ENCODE data around the gene NLGN1.

The NLGN1 gene

GRCh38 chr3:173913974-173914421, 516.5 kb downstream of the NLGN1 start:
- H3K27ac ChIP-seq = no peak overlapping the region
- no peak for TF ChIP-seq ZFX (IDR thresholded peaks at IDR 0.05; ENCODE audit: borderline replicate concordance)
- TF ChIP-seq CTCF (IDR thresholded peaks at IDR 0.05) = no peak

GRCh38 chr3:173916799-173917198, 519.3 kb downstream of the NLGN1 start:
- no peak for TF ChIP-seq ZFX (IDR thresholded peaks at IDR 0.05; ENCODE audit: borderline replicate concordance)
- no peak for TF ChIP-seq CTCF (IDR thresholded peaks at IDR 0.05)
- no peak overlapping the region for H3K27ac ChIP-seq

GRCh38 chr3:173920386-173920785, 522.8 kb downstream of the NLGN1 start:
- no peak overlapping the region for H3K27ac ChIP-seq
- TF ChIP-seq CTCF (IDR thresholded peaks at IDR 0.05) (no peak), ZFX (IDR thresholded peaks at IDR 0.05; ENCODE audit: borderline replicate concordance) (no peak)

- H3K27ac ChIP-seq = no peak overlapping the region
- TF ChIP-seq CTCF (IDR thresholded peaks at IDR 0.05) = no peak
- no peak for TF ChIP-seq ZFX (IDR thresholded peaks at IDR 0.05; ENCODE audit: borderline replicate concordance)
Measured at GRCh38 chr3:173921732-173922131, 524.2 kb downstream of the NLGN1 start.

GRCh38 chr3:173923204-173923603, 525.7 kb downstream of the NLGN1 start:
- TF ChIP-seq CTCF (IDR thresholded peaks at IDR 0.05) (no peak), ZFX (IDR thresholded peaks at IDR 0.05; ENCODE audit: borderline replicate concordance) (no peak)
- H3K27ac ChIP-seq = no peak overlapping the region

GRCh38 chr3:173930251-173930650, 532.7 kb downstream of the NLGN1 start:
- H3K27ac ChIP-seq = no peak overlapping the region
- no peak for TF ChIP-seq CTCF (IDR thresholded peaks at IDR 0.05)
- TF ChIP-seq ZFX (IDR thresholded peaks at IDR 0.05; ENCODE audit: borderline replicate concordance) = no peak

- TF ChIP-seq CTCF (IDR thresholded peaks at IDR 0.05) (no peak), ZFX (IDR thresholded peaks at IDR 0.05; ENCODE audit: borderline replicate concordance) (no peak)
- H3K27ac ChIP-seq = no peak overlapping the region; the same call in 1 of the 2 replicates
Measured at GRCh38 chr3:173932624-173933023, 535.1 kb downstream of the NLGN1 start.
